C4-2B (cell line): ENCODE measurements around the gene CEP57L1.

Source experiments
- ZFX ChIP-seq: fragments of 450-650 bp; IDR thresholded peaks from 2 replicates; pipeline ENCODE4 v1.6.1; 2017
- TF ChIP-seq, protein P1 (sequence below): fragments of 450-650 bp; conservative IDR thresholded peaks from 2 replicates; pipeline ENCODE4 v1.5.1; 2017; ENCODE audit warnings: mild to moderate bottlenecking

DNA sequence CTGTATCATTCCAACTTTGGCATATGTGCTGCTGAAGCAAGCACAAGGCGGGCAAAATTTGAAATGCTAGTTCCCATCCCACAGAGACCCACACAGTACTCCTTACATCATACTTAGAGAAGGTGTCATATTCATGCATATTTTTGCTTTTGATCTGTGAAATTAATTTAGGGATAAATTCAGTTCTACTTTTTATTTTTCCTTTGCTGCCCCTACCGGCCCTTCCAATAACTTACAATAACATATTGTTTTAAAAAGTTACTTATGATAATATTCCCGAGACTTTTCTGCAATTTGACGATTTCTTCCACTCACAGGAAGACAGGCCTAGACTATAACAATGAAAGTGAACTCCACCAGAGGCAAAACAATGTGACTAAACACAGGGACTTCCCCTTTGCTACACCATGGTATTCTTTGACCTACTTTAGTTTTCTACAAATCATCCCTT, 35.7 kb upstream of the CEP57L1 start:
- TF ChIP-seq, protein P1, sequence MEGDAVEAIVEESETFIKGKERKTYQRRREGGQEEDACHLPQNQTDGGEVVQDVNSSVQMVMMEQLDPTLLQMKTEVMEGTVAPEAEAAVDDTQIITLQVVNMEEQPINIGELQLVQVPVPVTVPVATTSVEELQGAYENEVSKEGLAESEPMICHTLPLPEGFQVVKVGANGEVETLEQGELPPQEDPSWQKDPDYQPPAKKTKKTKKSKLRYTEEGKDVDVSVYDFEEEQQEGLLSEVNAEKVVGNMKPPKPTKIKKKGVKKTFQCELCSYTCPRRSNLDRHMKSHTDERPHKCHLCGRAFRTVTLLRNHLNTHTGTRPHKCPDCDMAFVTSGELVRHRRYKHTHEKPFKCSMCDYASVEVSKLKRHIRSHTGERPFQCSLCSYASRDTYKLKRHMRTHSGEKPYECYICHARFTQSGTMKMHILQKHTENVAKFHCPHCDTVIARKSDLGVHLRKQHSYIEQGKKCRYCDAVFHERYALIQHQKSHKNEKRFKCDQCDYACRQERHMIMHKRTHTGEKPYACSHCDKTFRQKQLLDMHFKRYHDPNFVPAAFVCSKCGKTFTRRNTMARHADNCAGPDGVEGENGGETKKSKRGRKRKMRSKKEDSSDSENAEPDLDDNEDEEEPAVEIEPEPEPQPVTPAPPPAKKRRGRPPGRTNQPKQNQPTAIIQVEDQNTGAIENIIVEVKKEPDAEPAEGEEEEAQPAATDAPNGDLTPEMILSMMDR: no peak
- TF ChIP-seq ZFX: no peak
